Naive thymus-derived CD4-positive, alpha-beta T cell (primary cell): Measurements from ENCODE around the gene SLC19A1. TPM values are rescaled to one million over a fixed set of nuclear protein-coding genes. Genes with fewer than 3 reads are reported as not detected.
A peak's percentile ranks its signal among the peaks of the same experiment; 100 is the strongest.
"Not testable (repeated sequence)": the region's sequence is repeated elsewhere in the genome, so short reads cannot be mapped to it uniquely, and the experiment has no call there.

ENCODE experiments used
- ATAC-seq: fragments of 150-1000 bp; cut with Tn5 transposase; 2 replicates; pipeline ENCODE4 v1.10.0; 2021; ENCODE audit warnings: mild to moderate bottlenecking, moderate library complexity
- CTCF ChIA-PET: fragments of 350-600 bp; sonication (Branson Sonifier 250); formaldehyde crosslinking; loops from one replicate; lab custom pipeline; 2021; ENCODE audit warnings: antibody characterized with exemption; lab: Charles Lee
- POLR2A ChIA-PET: fragments of 350-600 bp; sonication (Branson Sonifier 250); formaldehyde crosslinking; loops from one replicate; lab custom pipeline; 2021; ENCODE audit warnings: antibody characterized with exemption, inconsistent platforms; lab: Charles Lee
- DNase-seq, 9 donors: peaks; one replicate each; pipeline versions ENCODE4 v3.0.0 to v3.0.0-alpha.2; 2020 to 2022; ENCODE audit warnings: mixed read lengths in 1 of 9
- H3K27ac ChIP-seq: one replicate; pipeline ENCODE4 v1.7.0; 2013; ENCODE audit warnings: mild to moderate bottlenecking, low read depth, low read length, moderate library complexity
- H3K27me3 ChIP-seq, 2 donors: one replicate each; pipeline ENCODE4 v1.7.0; 2013; ENCODE audit warnings: low read length in 2 of 2, mild to moderate bottlenecking in 2 of 2, moderate library complexity in 2 of 2; ENCODE audit not compliant: control insufficient read depth in 2 of 2, insufficient read depth in 2 of 2
- H3K36me3 ChIP-seq, 3 experiments: 1 replicate in 2 of 3; 2 replicates in 1 of 3; pipeline ENCODE4 v1.7.0; 2013; ENCODE audit warnings: low read length in 3 of 3, mild to moderate bottlenecking in 3 of 3, moderate library complexity in 1 of 3; ENCODE audit not compliant: insufficient read depth in 3 of 3, control insufficient read depth in 2 of 3
- H3K4me1 ChIP-seq, 2 donors: one replicate each; pipeline ENCODE4 v1.7.0; 2013; ENCODE audit warnings: low read length in 2 of 2, mild to moderate bottlenecking in 2 of 2, moderate library complexity in 1 of 2; ENCODE audit not compliant: control insufficient read depth in 2 of 2, insufficient read depth in 2 of 2
- H3K4me3 ChIP-seq: 2 replicates; pipeline ENCODE4 v1.7.0; 2013; ENCODE audit warnings: mild to moderate bottlenecking, low read length
- H3K9me3 ChIP-seq, 3 experiments: 1 replicate in 2 of 3; 2 replicates in 1 of 3; pipeline ENCODE4 v1.7.0; 2013; ENCODE audit warnings: low read length in 3 of 3; ENCODE audit not compliant: control insufficient read depth in 2 of 3
- H3K27ac Mint-ChIP-seq, 9 donors: one replicate each; pipeline ENCODE4 v1.8.0; 2020 to 2022; ENCODE audit warnings: mixed read lengths in 9 of 9, mild to moderate bottlenecking in 8 of 9, moderate library complexity in 5 of 9, inconsistent platforms in 2 of 9
- H3K27me3 Mint-ChIP-seq, 5 donors: one replicate each; pipeline ENCODE4 v1.8.0; 2021 to 2022; ENCODE audit warnings: mixed read lengths in 5 of 5, mild to moderate bottlenecking in 1 of 5
- H3K36me3 Mint-ChIP-seq, 5 donors: one replicate each; pipeline ENCODE4 v1.8.0; 2020 to 2022; ENCODE audit warnings: mixed read lengths in 5 of 5, mild to moderate bottlenecking in 3 of 5, inconsistent platforms in 1 of 5
- H3K4me1 Mint-ChIP-seq, 7 donors: one replicate each; pipeline ENCODE4 v1.8.0; 2020 to 2022; ENCODE audit warnings: mixed read lengths in 7 of 7, mild to moderate bottlenecking in 3 of 7, inconsistent platforms in 1 of 7
- H3K4me3 Mint-ChIP-seq, 10 donors: one replicate each; pipeline ENCODE4 v1.8.0; 2020 to 2022; ENCODE audit warnings: mild to moderate bottlenecking in 10 of 10, mixed read lengths in 10 of 10, moderate library complexity in 6 of 10, inconsistent platforms in 2 of 10
- H3K9me3 Mint-ChIP-seq, 11 donors: one replicate each; pipeline ENCODE4 v1.8.0; 2020 to 2022; ENCODE audit warnings: mixed read lengths in 11 of 11, mild to moderate bottlenecking in 4 of 11, inconsistent platforms in 1 of 11, moderate library complexity in 1 of 11
- intact Hi-C, 2 donors: fragments of 100-400 bp; cut with micrococcal nuclease; formaldehyde crosslinking; loops; one replicate each; pipeline ENCODE4 v1.15.1; 2023
- polyA plus RNA-seq, 2 donors: library from polyadenylated mRNA; unstranded; fragments of 300-500 nt; fragmentation: Illumina TruSeq; gene quantifications; one replicate each; pipeline ENCODE4 v1.2.3, GENCODE V29; 2021
- total RNA-seq, 6 experiments: library from RNA in 5 of 6; stranded (reverse) in 5 of 6; gene quantifications; 1 replicate in 5 of 6; 2 replicates in 1 of 6; pipeline ENCODE4 v1.2.3 and lab custom pipeline; 2021 to 2026

Gene SLC19A1
- total and polyA plus RNA-seq, 7 experiments from 2014 or later, result 10.5 to 49.1 (median 15.6) TPM

DNA sequence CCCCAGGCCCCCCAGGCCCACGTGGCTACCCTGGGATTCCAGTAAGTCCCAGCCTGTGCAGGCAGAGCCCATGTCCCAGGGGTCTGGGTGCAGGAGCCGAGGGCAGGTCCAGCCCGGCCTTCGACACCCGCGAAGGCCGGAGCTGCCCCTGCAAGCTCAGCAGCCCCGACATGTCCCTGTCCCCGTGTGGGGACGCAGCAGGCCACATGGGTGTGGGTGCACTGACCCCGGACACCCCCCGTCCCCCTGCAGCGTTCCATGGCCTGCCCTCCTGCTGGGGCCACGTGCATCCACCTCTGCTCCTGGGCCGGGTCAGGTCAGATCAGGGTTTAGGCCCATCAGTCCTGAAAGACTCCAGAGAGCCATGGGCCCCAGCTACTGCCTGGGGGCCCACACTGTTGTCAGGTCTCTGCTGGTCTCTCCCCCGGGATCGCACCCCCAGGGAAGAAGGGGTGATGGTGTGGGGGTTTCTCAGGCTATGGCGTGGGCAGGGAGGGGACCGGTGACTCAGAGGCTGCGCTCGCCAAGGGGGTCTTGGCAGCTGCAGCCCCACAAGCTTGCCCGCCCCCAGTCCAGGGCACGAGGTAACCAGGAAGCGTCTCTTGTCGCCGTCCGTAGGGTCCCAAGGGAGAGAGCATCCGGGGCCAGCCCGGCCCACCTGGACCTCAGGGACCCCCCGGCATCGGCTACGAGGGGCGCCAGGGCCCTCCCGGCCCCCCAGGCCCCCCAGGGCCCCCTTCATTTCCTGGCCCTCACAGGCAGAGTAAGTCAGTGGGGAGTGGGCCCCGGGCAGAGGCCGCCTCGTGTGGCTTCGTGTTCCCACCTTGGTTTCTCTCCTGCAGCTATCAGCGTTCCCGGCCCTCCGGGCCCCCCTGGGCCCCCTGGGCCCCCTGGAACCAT lies 37.5 kb downstream of the SLC19A1 start:
- no peak for DNase-seq
- H3K27me3 Mint-ChIP-seq, result no peaks in the 10 kb centered on the region
- Histone ChIP-seq H3K27ac (no peak overlapping the region), H3K27me3 (no peaks in the 10 kb centered on the region), H3K9me3 (no peaks in the 10 kb centered on the region), H3K36me3 (no peaks in the 10 kb centered on the region), H3K4me1 (no peaks in the 10 kb centered on the region), H3K4me3 (no peak overlapping the region)
- no peak overlapping the region for H3K27ac Mint-ChIP-seq
- peaks cover 1 to 5% (median 3%) of the 10 kb centered on the region in 7 donors for H3K4me1 Mint-ChIP-seq
- ATAC-seq, result no peak
- no peak overlapping the region for H3K4me3 Mint-ChIP-seq
- CTCF ChIA-PET, result no interaction called here
- POLR2A ChIA-PET, result no interaction called here
- intact Hi-C loops, result no loop called here
- peaks cover 0 to 7% (median 5%) of the 10 kb centered on the region in 5 donors for H3K36me3 Mint-ChIP-seq
- H3K9me3 Mint-ChIP-seq, result peaks cover 0 to 6% (median 0%) of the 10 kb centered on the region in 11 donors

DNA sequence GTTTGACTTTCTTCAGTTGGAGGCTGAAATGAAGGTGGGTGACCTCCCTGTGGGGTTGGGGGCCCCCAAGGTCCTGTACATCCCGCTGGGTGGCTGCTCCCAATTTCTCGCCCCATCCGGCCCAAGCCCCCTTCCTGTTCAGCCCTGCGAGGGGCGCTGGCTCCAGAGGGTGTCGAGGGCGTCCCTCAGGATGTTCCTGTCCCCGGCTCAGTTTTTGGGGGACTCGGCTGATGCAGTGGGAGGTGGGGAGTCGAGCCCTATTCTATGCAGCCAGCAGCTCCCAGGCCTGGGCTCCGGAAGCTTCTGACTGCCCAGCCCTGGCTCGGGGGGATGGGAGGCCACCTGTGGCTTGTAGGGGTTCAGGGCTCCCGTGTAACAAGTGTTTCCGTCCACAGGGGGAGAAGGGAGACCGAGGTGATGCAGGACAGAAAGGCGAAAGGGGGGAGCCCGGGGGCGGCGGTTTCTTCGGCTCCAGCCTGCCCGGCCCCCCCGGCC lies 38.2 kb downstream of the SLC19A1 start:
- CTCF ChIA-PET, result no interaction called here
- no peak for DNase-seq

DNA sequence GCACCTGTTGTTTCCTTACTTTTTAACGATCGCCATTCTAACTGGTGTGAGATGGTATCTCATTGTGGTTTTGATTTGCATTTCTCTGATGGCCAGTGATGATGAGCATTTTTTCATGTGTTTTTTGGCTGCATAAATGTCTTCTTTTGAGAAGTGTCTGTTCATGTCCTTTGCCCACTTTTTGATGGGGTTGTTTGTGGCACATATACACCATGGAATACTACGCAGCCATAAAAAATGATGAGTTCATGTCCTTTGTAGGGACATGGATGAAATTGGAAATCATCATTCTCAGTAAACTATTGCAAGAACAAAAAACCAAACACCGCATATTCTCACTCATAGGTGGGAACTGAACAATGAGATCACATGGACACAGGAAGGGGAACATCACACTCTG lies 39.0 kb downstream of the SLC19A1 start:
- Mint-ChIP-seq H3K36me3 (peaks cover 0 to 13% (median 5%) of the 10 kb centered on the region in 5 donors), H3K4me1 (peaks cover 3 to 15% (median 12%) of the 10 kb centered on the region in 7 donors), H3K27ac (peak overlapping the region in 1 of 9 donors; percentile 24)
- H3K4me1 ChIP-seq, CTCF ChIA-PET, ATAC-seq, H3K36me3 ChIP-seq, H3K27me3 Mint-ChIP-seq, H3K9me3 ChIP-seq, H3K4me3 ChIP-seq, H3K9me3 Mint-ChIP-seq, H3K27me3 ChIP-seq, DNase-seq, POLR2A ChIA-PET, H3K27ac ChIP-seq, H3K4me3 Mint-ChIP-seq, intact Hi-C loops: not testable (repeated sequence)

More for the DNA sequence above, 38.2 kb downstream of the SLC19A1 start:
- POLR2A ChIA-PET, result no interaction called here
- Histone ChIP-seq H3K4me1 (no peaks in the 10 kb centered on the region), H3K9me3 (no peaks in the 10 kb centered on the region), H3K4me3 (no peak overlapping the region), H3K27me3 (no peaks in the 10 kb centered on the region), H3K27ac (no peak overlapping the region), H3K36me3 (peaks cover 0 to 4% (median 0%) of the 10 kb centered on the region in 3 experiments)
- Mint-ChIP-seq H3K9me3 (peaks cover 0 to 8% (median 0%) of the 10 kb centered on the region in 11 donors), H3K36me3 (peaks cover 0 to 7% (median 5%) of the 10 kb centered on the region in 5 donors), H3K27ac (no peak overlapping the region), H3K27me3 (no peaks in the 10 kb centered on the region), H3K4me3 (no peak overlapping the region), H3K4me1 (peaks cover 3 to 9% (median 7%) of the 10 kb centered on the region in 7 donors)
- intact Hi-C loops, result no loop called here
- no peak for ATAC-seq

DNA sequence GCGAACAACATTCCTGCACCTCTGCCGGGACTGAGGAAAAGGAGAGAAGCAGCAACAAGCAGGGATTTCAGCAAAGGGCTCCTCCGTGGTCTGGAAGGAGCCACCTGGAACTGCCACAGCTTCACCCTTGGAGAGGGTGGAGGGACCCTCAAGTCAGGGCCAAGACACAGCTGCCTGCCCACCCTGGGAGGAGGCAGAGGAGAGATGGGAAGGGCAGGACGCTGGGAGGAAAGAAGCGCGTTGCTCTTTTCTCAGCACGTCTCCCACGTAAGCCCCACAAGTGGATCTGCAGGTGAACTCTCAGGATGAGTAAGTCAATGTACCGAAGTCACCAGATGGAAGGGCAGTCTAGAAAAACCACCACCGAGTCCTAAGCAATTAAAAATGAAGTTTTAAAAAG lies 39.6 kb downstream of the SLC19A1 start:
- H3K9me3 ChIP-seq, result no peaks in the 10 kb centered on the region
- H3K27ac ChIP-seq, result no peak overlapping the region
- Mint-ChIP-seq H3K27me3 (no peaks in the 10 kb centered on the region), H3K4me1 (peaks cover 3 to 15% (median 12%) of the 10 kb centered on the region in 7 donors), H3K4me3 (no peak overlapping the region), H3K9me3 (peaks cover 0 to 8% (median 0%) of the 10 kb centered on the region in 11 donors), H3K27ac (peak overlapping the region in 3 of 9 donors; percentile 15 to 51 (median 24)), H3K36me3 (peaks cover 0 to 13% (median 5%) of the 10 kb centered on the region in 5 donors)
- DNase-seq, result no peak
- no peak for ATAC-seq
- intact Hi-C loops, result no loop called here
- no peaks in the 10 kb centered on the region for H3K4me1 ChIP-seq
- no peaks in the 10 kb centered on the region for H3K27me3 ChIP-seq
- ChIA-PET POLR2A (no interaction called here), CTCF (no interaction called here)
- H3K36me3 ChIP-seq, result peaks cover 0 to 11% (median under 1%) of the 10 kb centered on the region in 3 experiments
- H3K4me3 ChIP-seq, result no peak overlapping the region

DNA sequence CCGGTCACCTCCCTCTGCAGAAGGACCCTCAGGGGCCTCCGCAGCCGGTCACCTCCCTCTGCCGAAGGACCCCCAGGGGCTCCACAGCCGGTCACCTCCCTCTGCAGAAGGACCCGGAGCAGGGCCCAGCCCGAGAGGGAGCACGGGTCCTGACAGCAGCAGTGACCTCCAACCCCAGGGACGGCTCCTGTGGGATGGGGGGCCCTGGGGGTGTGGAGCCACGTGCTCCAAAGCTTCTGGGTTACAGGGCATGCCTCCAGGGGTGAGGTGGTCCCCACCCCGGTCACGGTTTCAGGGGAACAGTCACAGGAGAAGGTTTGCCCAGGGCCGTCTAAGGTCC lies 40.3 kb downstream of the SLC19A1 start:
- peak in 1 of 9 donors; percentile 6 for DNase-seq
- intact Hi-C loops, result no loop called here
- peaks cover 0 to 17% (median 4%) of the 10 kb centered on the region in 3 experiments for H3K36me3 ChIP-seq

DNA sequence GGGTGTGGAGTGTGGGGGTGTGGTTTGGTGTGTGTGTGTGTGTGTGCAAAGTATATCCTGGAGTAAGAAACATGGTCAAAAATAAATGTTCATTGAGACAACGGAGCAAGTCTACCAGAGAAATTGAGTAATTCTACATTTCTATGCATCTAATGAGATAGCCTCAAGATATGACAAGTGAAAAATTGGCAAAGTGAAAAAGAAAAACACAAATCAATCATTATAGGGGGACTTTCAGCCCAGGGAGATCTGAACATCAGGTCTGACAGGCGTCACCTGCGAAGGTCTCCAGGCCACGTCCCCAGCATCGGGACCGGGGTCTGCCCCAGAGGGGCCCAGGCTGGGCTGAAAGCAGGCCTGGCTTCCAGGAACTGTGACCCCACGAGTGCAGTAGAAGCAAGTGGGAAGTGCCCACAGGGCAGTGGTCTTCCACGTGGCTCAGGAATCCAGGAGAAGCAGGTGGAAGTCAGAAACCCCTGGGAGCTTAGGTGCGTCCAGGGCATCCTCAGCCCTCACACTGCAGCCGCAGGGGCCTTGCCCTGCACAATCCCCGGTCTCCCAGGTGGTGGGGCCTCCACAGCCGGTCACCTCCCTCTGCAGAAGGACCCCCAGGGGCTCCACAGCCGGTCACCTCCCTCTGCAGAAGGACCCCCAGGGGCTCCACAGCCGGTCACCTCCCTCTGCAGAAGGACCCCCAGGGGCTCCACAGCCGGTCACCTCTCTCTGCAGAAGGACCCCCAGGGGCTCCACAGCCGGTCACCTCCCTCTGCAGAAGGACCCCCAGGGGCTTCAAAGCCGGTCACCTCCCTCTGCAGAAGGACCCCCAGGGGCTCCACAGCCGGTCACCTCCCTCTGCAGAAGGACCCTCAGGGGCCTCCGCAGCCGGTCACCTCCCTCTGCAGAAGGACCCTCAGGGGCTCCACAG lies 40.9 kb downstream of the SLC19A1 start:
- H3K27ac Mint-ChIP-seq, result peak overlapping the region in 4 of 9 donors; percentile 6 to 71 (median 42)

More for the DNA sequence above, 40.3 kb downstream of the SLC19A1 start:
- CTCF ChIA-PET, result no interaction called here
- Mint-ChIP-seq H3K27ac (peak overlapping the region in 2 of 9 donors; percentile 24 to 34), H3K27me3 (no peaks in the 10 kb centered on the region), H3K9me3 (peaks cover 0 to 8% (median 0%) of the 10 kb centered on the region in 11 donors), H3K36me3 (peaks cover 0 to 13% (median 5%) of the 10 kb centered on the region in 5 donors), H3K4me1 (peaks cover 3 to 15% (median 12%) of the 10 kb centered on the region in 7 donors), H3K4me3 (no peak overlapping the region)
- ATAC-seq, result no peak
- Histone ChIP-seq H3K9me3 (no peaks in the 10 kb centered on the region), H3K27me3 (no peaks in the 10 kb centered on the region), H3K4me3 (no peak overlapping the region), H3K4me1 (no peaks in the 10 kb centered on the region), H3K27ac (no peak overlapping the region)
- POLR2A ChIA-PET, result no interaction called here

More for the DNA sequence above, 40.9 kb downstream of the SLC19A1 start:
- peaks cover 0 to 23% (median 4%) of the 10 kb centered on the region in 3 experiments for H3K36me3 ChIP-seq
- peak in 1 of 9 donors; percentile 3 for DNase-seq
- H3K9me3 ChIP-seq, H3K27me3 ChIP-seq, H3K4me3 Mint-ChIP-seq, H3K4me1 ChIP-seq, CTCF ChIA-PET, intact Hi-C loops, ATAC-seq, H3K27me3 Mint-ChIP-seq, H3K9me3 Mint-ChIP-seq, POLR2A ChIA-PET, H3K27ac ChIP-seq, H3K4me3 ChIP-seq: not testable (repeated sequence)
- H3K4me1 Mint-ChIP-seq, result peaks cover 3 to 15% (median 12%) of the 10 kb centered on the region in 7 donors
- peaks cover 0 to 13% (median 5%) of the 10 kb centered on the region in 5 donors for H3K36me3 Mint-ChIP-seq
